NCI-H1105 (cell line): ENCODE measurements around the gene GPC3.
"Not testable (repeated sequence)": the region's sequence is repeated elsewhere in the genome, so short reads cannot be mapped to it uniquely, and the experiment has no call there.

Source experiments
- DNase-seq: peaks from one replicate; lab custom pipeline; 2025; lab: John Stamatoyannopoulos, UW

GPC3 gene

GRCh38 chrX:133771086-133771646 lies 214.2 kb downstream of the GPC3 start:
- peak; percentile 51 for DNase-seq

GRCh38 chrX:133762976-133763548 lies 222.3 kb downstream of the GPC3 start:
- DNase-seq: not testable (repeated sequence)

- DNase-seq: no peak
Observed at GRCh38 chrX:133754657-133755056, 230.7 kb downstream of the GPC3 start.

GRCh38 chrX:133749951-133750350 lies 235.4 kb downstream of the GPC3 start:
- DNase-seq: no peak

- no peak for DNase-seq
Observed at GRCh38 chrX:133749370-133749769, 236.0 kb downstream of the GPC3 start.

- DNase-seq: no peak
Observed at GRCh38 chrX:133747196-133747595, 238.2 kb downstream of the GPC3 start.

GRCh38 chrX:133746593-133746992 lies 238.8 kb downstream of the GPC3 start:
- DNase-seq: no peak

- no peak for DNase-seq
Observed at GRCh38 chrX:133745349-133745748, 240.0 kb downstream of the GPC3 start.

GRCh38 chrX:133742602-133743305 lies 242.6 kb downstream of the GPC3 start:
- DNase-seq: no peak

GRCh38 chrX:133741303-133741702 lies 244.1 kb downstream of the GPC3 start:
- DNase-seq: no peak

GRCh38 chrX:133726642-133727041 lies 258.8 kb downstream of the GPC3 start:
- DNase-seq: no peak

GRCh38 chrX:133726211-133726630 lies 259.2 kb downstream of the GPC3 start:
- DNase-seq: no peak

GRCh38 chrX:133723930-133724329 lies 261.5 kb downstream of the GPC3 start:
- DNase-seq: no peak

- no peak for DNase-seq
Observed at GRCh38 chrX:133722756-133723155, 262.6 kb downstream of the GPC3 start.

GRCh38 chrX:133720269-133720668 lies 265.1 kb downstream of the GPC3 start:
- DNase-seq: not testable (repeated sequence)

- DNase-seq: no peak
Observed at GRCh38 chrX:133715715-133716114, 269.7 kb downstream of the GPC3 start.

GRCh38 chrX:133709501-133709900 lies 275.9 kb downstream of the GPC3 start:
- DNase-seq: no peak

- no peak for DNase-seq
Observed at GRCh38 chrX:133706890-133707289, 278.5 kb downstream of the GPC3 start.

- no peak for DNase-seq
Observed at GRCh38 chrX:133702230-133702629, 283.2 kb downstream of the GPC3 start.

GRCh38 chrX:133699023-133699728 lies 286.2 kb downstream of the GPC3 start:
- DNase-seq: no peak

GRCh38 chrX:133698298-133698697 lies 287.1 kb downstream of the GPC3 start:
- no peak for DNase-seq

- no peak for DNase-seq
Observed at GRCh38 chrX:133697656-133698055, 287.7 kb downstream of the GPC3 start.
